Gastroesophageal sphincter (tissue), 3 donors: Measurements from ENCODE around the gene CDYL.

ENCODE experiments used
- CTCF ChIP-seq, 4 experiments: fragments of 200-600 bp in 2 of 4; fragments of 450-650 bp in 2 of 4; sonication (generic) in 1 of 4; IDR thresholded peaks; one replicate each; pipeline ENCODE4 v1.5.1; 2017 to 2019; ENCODE audit warnings: antibody characterized with exemption in 4 of 4, mild to moderate bottlenecking in 2 of 4, moderate library complexity in 2 of 4
- POLR2A ChIP-seq, 2 donors: fragments of 450-650 bp; IDR thresholded peaks; one replicate each; pipeline ENCODE4 v1.6.1; 2017; ENCODE audit warnings: antibody characterized with exemption in 2 of 2, mild to moderate bottlenecking in 2 of 2, moderate library complexity in 1 of 2

GRCh38 chr6:4970739-4971395, 194.7 kb downstream of the CDYL start:
- TF ChIP-seq CTCF (IDR thresholded peaks at IDR 0.05) (no peak), POLR2A (IDR thresholded peaks at IDR 0.05) (no peak)
